ENCODE measurements around the gene SEMA3F.

The SEMA3F gene

GRCh38 chr3:50158530-50159146 lies 3.5 kb downstream of the SEMA3F start:
- Histone ChIP-seq H3K27me3 (ENCODE audit: control insufficient read depth, insufficient read depth, low read length) (peaks cover 15% of the 10 kb centered on the region), H3K4me1 (ENCODE audit: control insufficient read depth, insufficient read depth, low read length) (peaks cover 32% of the 10 kb centered on the region), H3K4me2 (ENCODE audit: low read length) (no peak overlapping the region), H3K4me3 (ENCODE audit: low read length) (no peak overlapping the region), H3K9me3 (replicated peaks; ENCODE audit: low read length) (no peaks in the 10 kb centered on the region), H3K36me3 (ENCODE audit: insufficient read depth, low read length) (no peaks in the 10 kb centered on the region), H3K9ac (ENCODE audit: low read depth, low read length) (no peak overlapping the region)

GRCh38 chr3:50160561-50160983 lies 5.4 kb downstream of the SEMA3F start:
- Histone ChIP-seq H3K9ac (ENCODE audit: low read depth, low read length) (no peak overlapping the region), H3K9me3 (replicated peaks; ENCODE audit: low read length) (no peaks in the 10 kb centered on the region), H3K4me2 (ENCODE audit: low read length) (no peak overlapping the region), H3K4me1 (ENCODE audit: control insufficient read depth, insufficient read depth, low read length) (peaks cover 48% of the 10 kb centered on the region), H3K36me3 (ENCODE audit: insufficient read depth, low read length) (no peaks in the 10 kb centered on the region), H3K27me3 (ENCODE audit: control insufficient read depth, insufficient read depth, low read length) (peaks cover 4% of the 10 kb centered on the region), H3K4me3 (ENCODE audit: low read length) (no peak overlapping the region)

- Histone ChIP-seq H3K4me2 (ENCODE audit: low read length) (no peak overlapping the region), H3K4me3 (ENCODE audit: low read length) (no peak overlapping the region), H3K4me1 (ENCODE audit: control insufficient read depth, insufficient read depth, low read length) (peaks cover 49% of the 10 kb centered on the region), H3K36me3 (ENCODE audit: insufficient read depth, low read length) (no peaks in the 10 kb centered on the region), H3K9me3 (replicated peaks; ENCODE audit: low read length) (no peaks in the 10 kb centered on the region), H3K27me3 (ENCODE audit: control insufficient read depth, insufficient read depth, low read length) (no peaks in the 10 kb centered on the region), H3K9ac (ENCODE audit: low read depth, low read length) (no peak overlapping the region)
Measured at GRCh38 chr3:50161320-50161719, 6.2 kb downstream of the SEMA3F start.

GRCh38 chr3:50162034-50162883 lies 7.1 kb downstream of the SEMA3F start:
- Histone ChIP-seq H3K4me1 (ENCODE audit: control insufficient read depth, insufficient read depth, low read length) (peaks cover 58% of the 10 kb centered on the region), H3K27me3 (ENCODE audit: control insufficient read depth, insufficient read depth, low read length) (no peaks in the 10 kb centered on the region), H3K9ac (ENCODE audit: low read depth, low read length) (no peak overlapping the region), H3K9me3 (replicated peaks; ENCODE audit: low read length) (no peaks in the 10 kb centered on the region), H3K36me3 (ENCODE audit: insufficient read depth, low read length) (no peaks in the 10 kb centered on the region), H3K4me3 (ENCODE audit: low read length) (no peak overlapping the region), H3K4me2 (ENCODE audit: low read length) (no peak overlapping the region)

- H3K4me3 ChIP-seq (ENCODE audit: low read length): peak overlapping the region; percentile 41
Measured at GRCh38 chr3:50163572-50164455, 8.7 kb downstream of the SEMA3F start.

GRCh38 chr3:50164481-50164880 lies 9.4 kb downstream of the SEMA3F start:
- no peaks in the 10 kb centered on the region for H3K36me3 ChIP-seq (ENCODE audit: insufficient read depth, low read length)
- no peak overlapping the region for H3K9ac ChIP-seq (ENCODE audit: low read depth, low read length)

More at GRCh38 chr3:50163572-50164455, 8.7 kb downstream of the SEMA3F start:
- H3K9ac ChIP-seq (ENCODE audit: low read depth, low read length): peak overlapping the region; percentile 10
- no peaks in the 10 kb centered on the region for H3K9me3 ChIP-seq (replicated peaks; ENCODE audit: low read length)
- H3K27me3 ChIP-seq (ENCODE audit: control insufficient read depth, insufficient read depth, low read length): no peaks in the 10 kb centered on the region
- H3K4me1 ChIP-seq (ENCODE audit: control insufficient read depth, insufficient read depth, low read length): peaks cover 58% of the 10 kb centered on the region
- peak overlapping the region; percentile 66 for H3K4me2 ChIP-seq (ENCODE audit: low read length)
- no peaks in the 10 kb centered on the region for H3K36me3 ChIP-seq (ENCODE audit: insufficient read depth, low read length)

GRCh38 chr3:50164984-50165909 lies 10.1 kb downstream of the SEMA3F start:
- Histone ChIP-seq H3K4me1 (ENCODE audit: control insufficient read depth, insufficient read depth, low read length) (peaks cover 65% of the 10 kb centered on the region), H3K9ac (ENCODE audit: low read depth, low read length) (peak overlapping the region; percentile 53), H3K4me2 (ENCODE audit: low read length) (peak overlapping the region; percentile 38), H3K27me3 (ENCODE audit: control insufficient read depth, insufficient read depth, low read length) (no peaks in the 10 kb centered on the region), H3K9me3 (replicated peaks; ENCODE audit: low read length) (no peaks in the 10 kb centered on the region), H3K4me3 (ENCODE audit: low read length) (peak overlapping the region; percentile 41), H3K36me3 (ENCODE audit: insufficient read depth, low read length) (no peaks in the 10 kb centered on the region)

More at GRCh38 chr3:50164481-50164880, 9.4 kb downstream of the SEMA3F start:
- Histone ChIP-seq H3K4me3 (ENCODE audit: low read length) (peak overlapping the region; percentile 41), H3K9me3 (replicated peaks; ENCODE audit: low read length) (no peaks in the 10 kb centered on the region), H3K4me1 (ENCODE audit: control insufficient read depth, insufficient read depth, low read length) (peaks cover 60% of the 10 kb centered on the region), H3K27me3 (ENCODE audit: control insufficient read depth, insufficient read depth, low read length) (no peaks in the 10 kb centered on the region), H3K4me2 (ENCODE audit: low read length) (peak overlapping the region; percentile 66)

- Histone ChIP-seq H3K4me2 (ENCODE audit: low read length) (peak overlapping the region; percentile 38), H3K4me3 (ENCODE audit: low read length) (no peak overlapping the region), H3K9ac (ENCODE audit: low read depth, low read length) (peak overlapping the region; percentile 53), H3K9me3 (replicated peaks; ENCODE audit: low read length) (no peaks in the 10 kb centered on the region), H3K36me3 (ENCODE audit: insufficient read depth, low read length) (no peaks in the 10 kb centered on the region), H3K4me1 (ENCODE audit: control insufficient read depth, insufficient read depth, low read length) (peaks cover 73% of the 10 kb centered on the region), H3K27me3 (ENCODE audit: control insufficient read depth, insufficient read depth, low read length) (no peaks in the 10 kb centered on the region)
Measured at GRCh38 chr3:50165910-50166538, 10.9 kb downstream of the SEMA3F start.

- H3K36me3 ChIP-seq (ENCODE audit: insufficient read depth, low read length): no peaks in the 10 kb centered on the region
- H3K9ac ChIP-seq (ENCODE audit: low read depth, low read length): peak overlapping the region; percentile 53
- H3K27me3 ChIP-seq (ENCODE audit: control insufficient read depth, insufficient read depth, low read length): no peaks in the 10 kb centered on the region
- no peak overlapping the region for H3K4me3 ChIP-seq (ENCODE audit: low read length)
- H3K4me1 ChIP-seq (ENCODE audit: control insufficient read depth, insufficient read depth, low read length): peaks cover 79% of the 10 kb centered on the region
- H3K9me3 ChIP-seq (replicated peaks; ENCODE audit: low read length): no peaks in the 10 kb centered on the region
- peak overlapping the region; percentile 32 for H3K4me2 ChIP-seq (ENCODE audit: low read length)
Measured at GRCh38 chr3:50166620-50167019, 11.5 kb downstream of the SEMA3F start.

GRCh38 chr3:50167069-50167840 lies 12.1 kb downstream of the SEMA3F start:
- H3K4me3 ChIP-seq (ENCODE audit: low read length): no peak overlapping the region
- no peaks in the 10 kb centered on the region for H3K27me3 ChIP-seq (ENCODE audit: control insufficient read depth, insufficient read depth, low read length)
- peaks cover 83% of the 10 kb centered on the region for H3K4me1 ChIP-seq (ENCODE audit: control insufficient read depth, insufficient read depth, low read length)
- H3K4me2 ChIP-seq (ENCODE audit: low read length): peak overlapping the region; percentile 32
- no peaks in the 10 kb centered on the region for H3K9me3 ChIP-seq (replicated peaks; ENCODE audit: low read length)
- H3K9ac ChIP-seq (ENCODE audit: low read depth, low read length): no peak overlapping the region
- H3K36me3 ChIP-seq (ENCODE audit: insufficient read depth, low read length): no peaks in the 10 kb centered on the region

All from skeletal muscle satellite cell (primary cell).